HG03039 (cell line): ENCODE results near the gene FHOD3.
"Not testable (repeated sequence)": the region's sequence is repeated elsewhere in the genome, so short reads cannot be mapped to it uniquely, and the experiment has no call there.

Source experiments
- ATAC-seq: cut with Tn5 transposase; IDR thresholded peaks from one replicate; pipeline ENCODE4 v1.9.1; 2021; ENCODE audit warnings: mild to moderate bottlenecking, moderate library complexity; ENCODE audit not compliant: unreplicated experiment

The FHOD3 gene

GRCh38 chr18:36761186-36761698 lies 463.7 kb downstream of the FHOD3 start:
- ATAC-seq, result no peak

- ATAC-seq, result no peak
These were observed 464.6 kb downstream of the FHOD3 start for GRCh38 chr18:36762074-36762473.

- ATAC-seq, result not testable (repeated sequence)
These were observed 465.5 kb downstream of the FHOD3 start for GRCh38 chr18:36762965-36763364.

- no peak for ATAC-seq
These were observed 469.3 kb downstream of the FHOD3 start for GRCh38 chr18:36766836-36767235.

- ATAC-seq, result no peak
These were observed 471.7 kb downstream of the FHOD3 start for GRCh38 chr18:36769172-36769571.

GRCh38 chr18:36769611-36770314 lies 472.2 kb downstream of the FHOD3 start:
- no peak for ATAC-seq

- no peak for ATAC-seq
These were observed 472.9 kb downstream of the FHOD3 start for GRCh38 chr18:36770315-36770946.

- no peak for ATAC-seq
These were observed 473.7 kb downstream of the FHOD3 start for GRCh38 chr18:36771245-36771644.

- ATAC-seq, result no peak
These were observed 474.8 kb downstream of the FHOD3 start for GRCh38 chr18:36772241-36772723.

GRCh38 chr18:36775396-36775795 lies 477.9 kb downstream of the FHOD3 start:
- no peak for ATAC-seq

GRCh38 chr18:36776650-36777049 lies 479.1 kb downstream of the FHOD3 start:
- ATAC-seq, result no peak

- no peak for ATAC-seq
These were observed 480.1 kb downstream of the FHOD3 start for GRCh38 chr18:36777566-36777965.

- no peak for ATAC-seq
These were observed 483.2 kb downstream of the FHOD3 start for GRCh38 chr18:36780748-36781147.

- ATAC-seq, result no peak
These were observed 485.2 kb downstream of the FHOD3 start for GRCh38 chr18:36782710-36783109.

- no peak for ATAC-seq
These were observed 486.3 kb downstream of the FHOD3 start for GRCh38 chr18:36783792-36784191.

- no peak for ATAC-seq
These were observed 489.2 kb downstream of the FHOD3 start for GRCh38 chr18:36786686-36787085.

GRCh38 chr18:36792634-36793283 lies 495.2 kb downstream of the FHOD3 start:
- no peak for ATAC-seq

GRCh38 chr18:36798738-36799473 lies 501.4 kb downstream of the FHOD3 start:
- no peak for ATAC-seq

GRCh38 chr18:36805105-36805504 lies 507.6 kb downstream of the FHOD3 start:
- ATAC-seq, result no peak

GRCh38 chr18:36808681-36809080 lies 511.2 kb downstream of the FHOD3 start:
- ATAC-seq, result no peak
